ENCODE measurements around the gene BCL6. TPM values are rescaled to one million over a fixed set of nuclear protein-coding genes. Genes with fewer than 3 reads are reported as not detected.

The BCL6 gene
- total and polyA plus RNA-seq, 9 of the 15 experiments (the other 6 are each of a cell fraction or from before 2014, with no cell fraction given): 0.08 to 3.5 (median 1.6) TPM

GRCh38 chr3:187777331-187777941 is 32.2 kb upstream of the BCL6 start (continued):
- TF ChIP-seq CTBP1 (IDR thresholded peaks at IDR 0.05; ENCODE audit: borderline replicate concordance) (no peak), KLF6 (CRISPR knock-in tag; IDR thresholded peaks at IDR 0.05; ENCODE audit: borderline replicate concordance) (no peak), SMAD2 (IDR thresholded peaks at IDR 0.05; ENCODE audit: low read depth, low read length) (no peak)

GRCh38 chr3:187775549-187775948 is 30.3 kb upstream of the BCL6 start:
- Histone ChIP-seq H3K27me3 (ENCODE audit: control insufficient read depth in 2 of 2, insufficient read depth in 2 of 2, low read length in 2 of 2) (peaks cover 4 to 11% of the 10 kb centered on the region in 2 experiments; a peak in 2 of 5 replicates), H3K36me3 (ENCODE audit: control insufficient read depth, insufficient read depth, low read length) (no peaks in the 10 kb centered on the region), H3K27ac (ENCODE audit: extremely low read depth, low read depth, low read length) (no peak overlapping the region), H4K20me1 (replicated peaks; ENCODE audit: control insufficient read depth, insufficient read depth, low read length) (no peaks in the 10 kb centered on the region), H3K4me2 (ENCODE audit: insufficient read depth, low read length) (no peak overlapping the region), H3K9ac (ENCODE audit: insufficient read depth in 1 of 2, low read depth in 2 of 2, low read length in 2 of 2) (no peak overlapping the region), H3K4me3 (no peak overlapping the region), H3K79me2 (ENCODE audit: control insufficient read depth, insufficient read depth, low read length) (no peaks in the 10 kb centered on the region), H3K9me3 (replicated peaks; ENCODE audit: control insufficient read depth, insufficient read depth, low read depth, low read length) (no peaks in the 10 kb centered on the region), H3K9me1 (ENCODE audit: control insufficient read depth, insufficient read depth, low read length) (no peaks in the 10 kb centered on the region), H2AFZ (ENCODE audit: low read depth, low read length) (no peak overlapping the region), H3K4me1 (replicated peaks in 1 of 2; ENCODE audit: control insufficient read depth in 2 of 2, insufficient read depth in 2 of 2, low read length in 2 of 2) (no peaks in the 10 kb centered on the region; a peak in 1 of 5 replicates)
- WGBS (ENCODE audit: insufficient coverage, low coverage, missing lambda C conversion rate): 0% methylated on average over 1 of the region's 1 CpG
- intact Hi-C loops (cut with micrococcal nuclease) (no loop called here), in situ Hi-C loops (cut with MboI) (no loop called here)
- DNase-seq (ENCODE audit: extremely low read depth in 1 of 4, low spot score in 3 of 4): no peak
- no TSS peak for BruUV-seq (replicated peaks)
- no peak for FAIRE-seq
- no peak for ATAC-seq
- ChIA-PET CTCF (ENCODE audit: low intra/inter-chr PET ratio) (no interaction called here), POLR2A (no interaction called here)
- no peak for TF ChIP-seq ETV1 (tag; conservative IDR thresholded peaks at IDR 0.05; ENCODE audit: low read depth)
- TF ChIP-seq HNRNPK (IDR thresholded peaks at IDR 0.05; ENCODE audit: low read depth, low read length, poor library complexity, severe bottlenecking): no peak
- no peak for TF ChIP-seq ESRRA (IDR thresholded peaks at IDR 0.05; ENCODE audit: borderline replicate concordance, low read depth)
- no peak for TF ChIP-seq ZC3H11A (IDR thresholded peaks at IDR 0.05; ENCODE audit: low read depth, low read length)
- TF ChIP-seq PURB (CRISPR knock-in tag; IDR thresholded peaks at IDR 0.05; ENCODE audit: low read depth): no peak
- TF ChIP-seq PRPF4 (IDR thresholded peaks at IDR 0.05; ENCODE audit: insufficient read depth, low read depth, low read length, poor library complexity, severe bottlenecking): no peak
- TF ChIP-seq MITF (IDR thresholded peaks at IDR 0.05): no peak
- TF ChIP-seq FOXO4 (CRISPR knock-in tag; IDR thresholded peaks at IDR 0.05): no peak
- no peak for TF ChIP-seq BCL6 (CRISPR knock-in tag; IDR thresholded peaks at IDR 0.05)
- TF ChIP-seq E2F8 (IDR thresholded peaks at IDR 0.05; ENCODE audit: low read depth, partially characterized antibody): no peak
- TF ChIP-seq PCBP1 (IDR thresholded peaks at IDR 0.05; ENCODE audit: low read depth, low read length, poor library complexity, severe bottlenecking): no peak
- TF ChIP-seq RBM14 (IDR thresholded peaks at IDR 0.05; ENCODE audit: borderline replicate concordance, insufficient read depth, low read depth, low read length): no peak
- TF ChIP-seq ZNF324 (CRISPR knock-in tag; IDR thresholded peaks at IDR 0.05): no peak
